A673 (cell line): ENCODE data around the gene ILF3. TPM values are rescaled to one million over a fixed set of nuclear protein-coding genes. Genes with fewer than 3 reads are reported as not detected.

ENCODE experiments used
- BruUV-seq: library from RNA; stranded (reverse); fragments of 400-500 nt; replicated peaks from 2 replicates; lab custom pipeline; 2021; lab: Mats Ljungman, UMichigan
- CTCF ChIA-PET: fragments of 300-600 bp; sonication (Branson Sonifier 250); formaldehyde crosslinking; loops from one replicate; lab custom pipeline; 2022; ENCODE audit warnings: antibody characterized with exemption; lab: Charles Lee
- POLR2A ChIA-PET: fragments of 300-600 bp; sonication (Branson Sonifier 250); formaldehyde crosslinking; loops from one replicate; lab custom pipeline; 2022; ENCODE audit warnings: antibody characterized with exemption; ENCODE audit not compliant: low non-redundant PET; lab: Charles Lee
- DNase-seq: peaks from one replicate; pipeline ENCODE4 v3.0.0-alpha.2; 2015; ENCODE audit warnings: low spot score
- H3K27ac ChIP-seq: fragments of 200-600 bp; sonication (generic); 2 replicates; pipeline ENCODE4 v1.5.1; 2016; ENCODE audit warnings: mixed run types, low read depth, mild to moderate bottlenecking, mixed read lengths, antibody characterized with exemption, low read length; ENCODE audit not compliant: poor library complexity, severe bottlenecking
- H3K27me3 ChIP-seq: fragments of 200-600 bp; sonication (generic); replicated peaks from 2 replicates; pipeline ENCODE4 v1.6.1; 2017; ENCODE audit warnings: mixed run types, low read depth, mild to moderate bottlenecking, mixed read lengths, antibody characterized with exemption, low read length; ENCODE audit not compliant: insufficient read depth, poor library complexity
- H3K36me3 ChIP-seq: fragments of 200-600 bp; sonication (generic); 2 replicates; pipeline ENCODE4 v1.6.1; 2016; ENCODE audit warnings: mixed run types, mild to moderate bottlenecking, mixed read lengths, antibody characterized with exemption, low read length; ENCODE audit not compliant: insufficient read depth, poor library complexity, severe bottlenecking
- H3K4me1 ChIP-seq: fragments of 200-600 bp; sonication (generic); 2 replicates; pipeline ENCODE4 v1.6.1; 2017; ENCODE audit warnings: mixed run types, mild to moderate bottlenecking, mixed read lengths, antibody characterized with exemption, low read length; ENCODE audit not compliant: insufficient read depth, poor library complexity, severe bottlenecking
- H3K4me3 ChIP-seq: fragments of 200-600 bp; sonication (generic); 2 replicates; pipeline ENCODE4 v1.5.1; 2016; ENCODE audit warnings: low read depth, mixed run types, mild to moderate bottlenecking, mixed read lengths, low read length; ENCODE audit not compliant: poor library complexity, severe bottlenecking
- H3K9me3 ChIP-seq: fragments of 200-600 bp; sonication (generic); 2 replicates; pipeline ENCODE4 v1.6.1; 2016; ENCODE audit warnings: mixed run types, low read depth, mild to moderate bottlenecking, mixed read lengths, antibody characterized with exemption, low read length; ENCODE audit not compliant: poor library complexity, severe bottlenecking
- EZH2 ChIP-seq: fragments of 200-600 bp; sonication (generic); IDR thresholded peaks from 2 replicates; pipeline ENCODE4 v1.6.1; 2017; ENCODE audit warnings: borderline replicate concordance, low read depth, mild to moderate bottlenecking, mixed read lengths, antibody characterized with exemption, low read length; ENCODE audit not compliant: poor library complexity, severe bottlenecking
- intact Hi-C: fragments of 100-400 bp; cut with micrococcal nuclease; formaldehyde crosslinking; loops from one replicate; pipeline ENCODE4 v1.10.0; 2022; ENCODE audit not compliant: unreplicated experiment
- total RNA-seq: library from RNA; stranded (reverse); gene quantifications from 2 replicates; pipeline ENCODE4 v1.2.3, GENCODE V29; 2021
- TF ChIP-seq, protein P1 (sequence below): fragments of 300-800, 200-600 bp; sonication (generic); conservative IDR thresholded peaks from 2 replicates; pipeline ENCODE4 v1.5.1; 2017; ENCODE audit warnings: low read depth, mild to moderate bottlenecking, antibody characterized with exemption, low read length, moderate library complexity, mixed read lengths

The ILF3 gene
- total RNA-seq, 1 experiment from 2014 or later: 683 TPM

- POLR2A ChIA-PET: no interaction called here
- DNase-seq: no peak
Observed at GRCh38 chr19:10636304-10636972, 17.7 kb upstream of the ILF3 start.

GRCh38 chr19:10637894-10638293 lies 16.3 kb upstream of the ILF3 start:
- TF ChIP-seq EZH2: no peak
- TF ChIP-seq, protein P1, sequence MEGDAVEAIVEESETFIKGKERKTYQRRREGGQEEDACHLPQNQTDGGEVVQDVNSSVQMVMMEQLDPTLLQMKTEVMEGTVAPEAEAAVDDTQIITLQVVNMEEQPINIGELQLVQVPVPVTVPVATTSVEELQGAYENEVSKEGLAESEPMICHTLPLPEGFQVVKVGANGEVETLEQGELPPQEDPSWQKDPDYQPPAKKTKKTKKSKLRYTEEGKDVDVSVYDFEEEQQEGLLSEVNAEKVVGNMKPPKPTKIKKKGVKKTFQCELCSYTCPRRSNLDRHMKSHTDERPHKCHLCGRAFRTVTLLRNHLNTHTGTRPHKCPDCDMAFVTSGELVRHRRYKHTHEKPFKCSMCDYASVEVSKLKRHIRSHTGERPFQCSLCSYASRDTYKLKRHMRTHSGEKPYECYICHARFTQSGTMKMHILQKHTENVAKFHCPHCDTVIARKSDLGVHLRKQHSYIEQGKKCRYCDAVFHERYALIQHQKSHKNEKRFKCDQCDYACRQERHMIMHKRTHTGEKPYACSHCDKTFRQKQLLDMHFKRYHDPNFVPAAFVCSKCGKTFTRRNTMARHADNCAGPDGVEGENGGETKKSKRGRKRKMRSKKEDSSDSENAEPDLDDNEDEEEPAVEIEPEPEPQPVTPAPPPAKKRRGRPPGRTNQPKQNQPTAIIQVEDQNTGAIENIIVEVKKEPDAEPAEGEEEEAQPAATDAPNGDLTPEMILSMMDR: no peak
- H3K4me3 ChIP-seq: no peak overlapping the region
- no TSS peak for BruUV-seq
- H3K4me1 ChIP-seq: no peaks in the 10 kb centered on the region
- POLR2A ChIA-PET: no interaction called here
- no peaks in the 10 kb centered on the region for H3K9me3 ChIP-seq
- intact Hi-C loops: no loop called here
- H3K36me3 ChIP-seq: peaks cover 7% of the 10 kb centered on the region
- H3K27me3 ChIP-seq: no peaks in the 10 kb centered on the region
- no peak overlapping the region for H3K27ac ChIP-seq
- no peak for DNase-seq
- CTCF ChIA-PET: no interaction called here

More at GRCh38 chr19:10636304-10636972, 17.7 kb upstream of the ILF3 start:
- Histone ChIP-seq H3K27me3 (no peaks in the 10 kb centered on the region), H3K9me3 (no peaks in the 10 kb centered on the region), H3K4me3 (no peak overlapping the region), H3K36me3 (peaks cover 14% of the 10 kb centered on the region), H3K27ac (no peak overlapping the region), H3K4me1 (no peaks in the 10 kb centered on the region)
- BruUV-seq: no TSS peak
- CTCF ChIA-PET: no interaction called here
- intact Hi-C loops: no loop called here
- no peak for TF ChIP-seq EZH2
- TF ChIP-seq, protein P1: no peak

- POLR2A ChIA-PET: no interaction called here
- TF ChIP-seq EZH2: no peak
- TF ChIP-seq, protein P1: no peak
Observed at GRCh38 chr19:10639836-10640235, 14.3 kb upstream of the ILF3 start.

More at GRCh38 chr19:10639836-10640235, 14.3 kb upstream of the ILF3 start:
- H3K36me3 ChIP-seq: peaks cover 7% of the 10 kb centered on the region
- peaks cover 14% of the 10 kb centered on the region for H3K4me1 ChIP-seq
- BruUV-seq: no TSS peak
- H3K9me3 ChIP-seq: no peaks in the 10 kb centered on the region
- CTCF ChIA-PET: no interaction called here
- no peak overlapping the region for H3K27ac ChIP-seq
- H3K27me3 ChIP-seq: no peaks in the 10 kb centered on the region
- intact Hi-C loops: no loop called here
- DNase-seq: no peak
- no peak overlapping the region for H3K4me3 ChIP-seq
